Kasumi-1 (cell line): Measurements from ENCODE around the gene PHF2.

Source experiments
- DNase-seq, 2 experiments: peaks; one replicate each; lab custom pipeline; 2025; lab: John Stamatoyannopoulos, UW

PHF2 gene

GRCh38 chr9:93587284-93587650 is 10.9 kb downstream of the PHF2 start:
- DNase-seq = no peak

DNA sequence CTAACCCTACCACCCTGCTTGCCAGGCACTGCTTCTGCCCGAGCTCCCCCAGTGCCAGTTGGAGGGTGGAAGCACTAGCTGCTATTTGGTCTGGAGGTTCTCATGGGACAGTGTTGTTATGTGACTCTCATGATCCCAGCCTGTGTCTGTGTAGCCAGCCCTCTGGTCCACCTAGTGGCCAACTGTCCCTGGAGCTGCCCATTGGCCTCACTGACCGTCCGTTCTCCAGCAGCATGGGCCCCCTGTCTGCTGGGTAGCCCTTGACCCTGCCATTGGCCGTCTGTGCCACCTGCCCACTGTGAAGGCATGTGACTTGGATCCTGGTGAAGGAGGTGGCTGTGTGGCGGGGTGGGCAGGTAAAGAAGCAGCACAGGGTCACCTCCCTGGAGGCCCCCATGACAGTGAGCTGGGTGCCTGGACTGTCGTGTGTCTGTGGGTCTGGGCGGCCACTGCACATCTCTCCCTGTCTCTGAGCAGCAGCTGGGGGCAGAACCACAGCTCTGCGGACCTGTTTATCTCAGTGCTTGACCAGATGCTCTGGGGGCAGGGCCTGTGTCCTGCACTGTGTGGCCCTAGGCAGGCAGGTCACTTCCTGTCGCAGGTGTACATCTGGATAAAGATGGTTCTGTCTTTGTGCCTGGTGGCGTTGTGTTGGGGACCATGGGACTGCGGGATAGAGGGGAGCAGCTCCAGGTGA is 11.4 kb downstream of the PHF2 start:
- DNase-seq = no peak

GRCh38 chr9:93588641-93589609 is 12.5 kb downstream of the PHF2 start:
- DNase-seq = no peak

DNA sequence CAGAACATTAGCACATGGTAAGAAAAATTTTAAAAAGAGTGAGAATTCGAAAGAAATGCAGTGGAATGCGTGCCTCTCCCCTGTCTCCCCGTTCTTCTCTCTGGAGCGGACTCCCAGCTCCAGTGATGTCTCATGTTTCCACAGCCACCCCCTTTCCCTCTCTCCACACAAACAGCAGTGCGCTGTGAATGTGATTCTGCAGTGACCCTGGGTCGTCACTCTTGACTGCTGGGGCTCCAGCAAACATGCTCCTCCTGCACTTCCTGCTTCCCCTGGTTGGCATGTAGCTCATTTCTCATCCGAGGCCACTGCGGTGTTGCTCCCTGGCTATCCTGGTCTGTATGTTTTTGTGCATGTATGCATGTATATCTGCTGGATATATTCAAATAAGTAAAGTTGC is 13.3 kb downstream of the PHF2 start:
- no peak for DNase-seq

GRCh38 chr9:93590609-93591234 is 14.3 kb downstream of the PHF2 start:
- no peak for DNase-seq

DNA sequence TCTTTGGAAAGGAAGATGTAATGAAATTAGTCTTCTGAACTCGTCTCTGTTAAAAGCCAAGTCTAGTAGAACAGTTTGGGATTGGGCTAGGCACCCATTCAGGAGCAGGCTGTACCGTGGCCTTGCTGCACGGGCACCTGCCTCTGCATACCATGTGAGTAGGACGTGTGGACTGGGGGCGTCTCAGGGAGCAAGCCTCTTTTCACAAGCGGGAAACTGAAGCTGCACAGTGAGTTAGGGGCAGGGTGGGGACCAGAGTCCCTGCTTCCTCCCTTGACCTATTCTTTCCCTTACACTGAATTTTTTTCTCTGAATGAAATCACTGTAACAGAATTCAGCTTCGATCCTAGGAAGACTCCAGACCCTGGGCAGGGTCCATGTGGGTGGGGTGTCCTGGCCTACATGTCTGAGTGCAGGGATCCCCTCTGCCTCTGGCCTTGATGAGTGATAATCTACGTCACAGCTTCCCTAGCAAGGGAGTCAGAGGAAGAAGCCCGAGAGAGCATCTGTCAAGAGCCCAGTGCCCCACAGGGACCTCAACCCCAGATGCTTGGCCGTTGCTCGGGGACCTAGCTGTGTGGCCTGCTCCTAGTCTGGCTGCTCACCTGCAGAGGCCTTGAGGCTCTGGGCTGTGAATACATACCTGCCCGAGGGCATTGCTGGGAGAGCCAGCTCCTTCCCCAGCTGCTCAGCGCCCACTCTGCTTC is 15.1 kb downstream of the PHF2 start:
- no peak for DNase-seq

- no peak for DNase-seq
These were observed 15.7 kb downstream of the PHF2 start for GRCh38 chr9:93592008-93592642.

GRCh38 chr9:93592643-93593021 is 16.2 kb downstream of the PHF2 start:
- no peak for DNase-seq

GRCh38 chr9:93593144-93593658 is 16.8 kb downstream of the PHF2 start:
- DNase-seq = no peak

DNA sequence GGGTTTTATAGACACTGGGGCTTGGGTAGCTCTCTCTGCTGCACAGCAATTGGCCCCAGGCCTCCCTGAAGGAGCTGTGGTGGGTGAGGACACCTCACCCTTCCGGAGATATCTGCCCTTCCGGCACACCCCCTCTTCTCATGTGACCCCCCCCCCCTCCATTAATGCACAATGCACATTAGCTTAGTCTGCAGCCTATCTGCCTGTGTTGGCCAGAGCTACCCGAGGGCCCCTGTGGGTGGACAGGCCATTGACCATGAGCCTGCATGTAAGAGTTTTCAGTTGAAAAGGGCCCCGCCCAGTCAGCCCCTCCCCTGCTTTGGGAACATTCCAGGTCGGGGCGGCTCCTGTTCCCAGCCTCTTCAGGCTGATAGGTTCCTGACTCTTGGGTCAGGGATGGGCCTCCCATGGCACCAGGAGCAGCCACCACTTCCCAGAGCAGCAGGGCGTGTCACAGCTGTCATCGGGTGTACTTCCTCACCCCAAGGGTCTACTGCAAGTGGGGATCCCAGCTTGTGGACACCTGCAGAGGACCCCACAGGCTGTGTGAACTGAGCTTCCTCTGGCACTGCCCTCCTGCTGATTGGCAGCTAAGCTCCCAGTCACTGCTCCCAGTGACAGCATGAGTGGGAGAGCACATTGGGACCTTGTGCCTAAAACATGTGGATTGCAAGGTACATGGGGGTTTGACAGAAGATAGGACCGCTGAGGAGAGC is 17.8 kb downstream of the PHF2 start:
- no peak for DNase-seq

GRCh38 chr9:93595461-93595860 is 19.1 kb downstream of the PHF2 start:
- DNase-seq = no peak

DNA sequence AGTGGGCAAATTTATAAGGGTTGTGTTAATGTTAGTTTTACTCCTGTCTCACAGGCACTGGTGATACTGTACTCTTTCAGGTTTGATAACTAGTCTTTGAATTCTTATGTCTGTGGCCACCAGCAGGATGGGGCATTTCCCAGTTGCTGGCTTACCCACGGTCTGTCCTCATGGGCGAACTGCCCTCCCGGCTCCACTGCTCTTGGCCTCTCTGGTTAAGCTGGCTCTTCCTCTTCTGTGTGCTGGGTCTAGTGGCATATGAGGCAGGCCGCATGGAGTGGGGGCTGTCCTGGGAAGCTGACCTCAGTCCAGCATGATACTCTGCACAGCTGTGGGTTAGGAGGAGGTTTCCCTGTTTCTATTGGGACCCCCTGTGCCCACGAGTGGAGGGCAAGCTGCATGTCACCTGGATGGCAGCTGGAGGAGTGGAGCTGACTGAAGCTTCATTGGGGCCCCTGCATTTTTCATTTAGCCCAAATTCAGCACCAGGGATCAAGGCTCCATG is 19.5 kb downstream of the PHF2 start:
- DNase-seq = no peak

- DNase-seq = no peak
These were observed 20.0 kb downstream of the PHF2 start for GRCh38 chr9:93596399-93596798.

- no peak for DNase-seq
These were observed 20.8 kb downstream of the PHF2 start for GRCh38 chr9:93597142-93597706.

DNA sequence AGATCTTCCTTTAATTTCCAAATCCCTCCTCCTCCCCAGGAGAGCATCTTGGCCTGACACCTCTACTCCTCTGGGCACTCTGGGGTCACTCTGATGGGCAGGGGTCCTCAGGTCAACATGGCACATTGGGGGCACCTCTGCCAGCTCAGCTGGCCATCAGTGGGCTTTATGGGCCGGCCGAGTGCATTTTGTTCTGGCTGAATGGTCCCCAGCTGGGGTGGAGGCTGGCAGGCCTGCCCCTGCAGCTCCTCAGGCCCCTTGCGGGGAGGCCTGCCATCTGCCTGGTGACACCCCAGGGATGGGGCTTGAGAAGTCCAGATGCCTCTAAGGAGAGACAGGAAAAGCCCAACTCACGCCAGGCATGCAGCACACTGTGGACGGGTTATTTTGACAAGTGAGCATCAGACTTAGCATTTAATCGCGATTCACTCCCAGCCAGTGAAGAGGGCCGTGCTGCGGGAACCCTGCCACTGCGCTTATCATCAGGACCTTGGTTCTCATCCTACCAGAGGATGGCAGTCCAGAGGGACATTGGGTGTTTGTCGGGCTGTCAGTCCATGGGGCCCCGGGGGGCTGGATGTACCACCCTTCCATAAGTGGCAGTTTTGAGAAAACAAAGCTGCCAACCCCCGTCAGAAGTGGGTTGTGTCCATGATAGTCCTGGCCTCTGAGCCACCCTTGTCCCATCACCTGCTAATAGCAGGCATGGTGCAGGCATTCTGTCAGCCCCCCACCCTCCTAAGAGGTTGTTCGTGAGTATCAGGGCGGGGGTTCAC is 21.7 kb downstream of the PHF2 start:
- DNase-seq = no peak

DNA sequence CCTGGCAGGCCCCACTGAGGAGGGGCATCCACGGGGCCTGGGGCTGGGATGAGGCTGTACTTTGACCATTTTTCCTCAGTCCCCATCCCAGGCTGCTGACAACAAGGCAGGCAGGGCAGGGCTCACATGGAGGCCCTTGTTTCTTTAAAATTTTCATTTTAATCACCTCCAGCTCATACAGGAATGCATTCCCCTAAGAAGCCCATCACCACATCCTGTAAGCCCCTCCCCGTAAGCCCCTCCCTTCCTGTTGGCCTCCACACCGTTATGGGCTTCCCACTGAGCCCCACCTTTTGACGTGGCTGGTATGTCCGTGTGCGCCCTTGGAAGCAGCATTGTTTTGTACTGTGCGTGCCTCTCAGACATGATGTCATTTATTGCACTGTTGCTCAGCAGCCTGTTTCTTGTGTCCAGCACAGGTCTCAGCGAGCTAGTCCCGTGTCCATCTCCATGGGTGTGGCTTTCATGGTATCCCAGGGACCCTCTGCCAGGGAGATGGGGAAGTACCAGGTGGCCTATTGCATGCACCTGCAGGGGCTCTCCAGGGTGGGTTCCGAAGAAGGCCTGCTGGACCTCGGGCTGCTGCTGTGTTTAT is 22.4 kb downstream of the PHF2 start:
- DNase-seq = no peak

- DNase-seq = no peak
These were observed 23.4 kb downstream of the PHF2 start for GRCh38 chr9:93599571-93600403.

DNA sequence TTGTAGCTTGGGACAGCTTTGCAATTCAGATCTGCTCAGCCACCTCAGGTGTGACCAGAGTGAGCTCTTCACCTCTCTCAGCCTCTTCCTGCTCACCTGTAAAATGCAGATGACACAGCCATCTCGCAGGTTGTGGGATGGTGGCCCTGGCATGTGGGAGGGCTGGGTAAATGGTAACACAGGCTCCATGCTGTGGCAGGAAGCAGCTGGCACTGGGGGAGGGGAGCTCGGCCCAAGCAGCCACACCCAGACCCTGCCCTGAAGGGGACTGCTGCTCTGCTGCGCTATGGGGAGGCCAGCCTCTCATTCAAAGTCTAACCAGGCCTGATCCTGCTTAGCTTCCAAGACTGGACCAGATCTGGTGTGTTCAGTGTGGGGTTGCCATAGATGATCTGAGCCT is 24.1 kb downstream of the PHF2 start:
- no peak for DNase-seq
